Measurements from ENCODE around the gene PTGES. TPM values are rescaled to one million over a fixed set of nuclear protein-coding genes. Genes with fewer than 3 reads are reported as not detected.

The PTGES gene
- total and polyA plus RNA-seq, 2 donors (not counting 1 experiment from before 2014, with no cell fraction given): 9.6 to 13.3 TPM

DNA sequence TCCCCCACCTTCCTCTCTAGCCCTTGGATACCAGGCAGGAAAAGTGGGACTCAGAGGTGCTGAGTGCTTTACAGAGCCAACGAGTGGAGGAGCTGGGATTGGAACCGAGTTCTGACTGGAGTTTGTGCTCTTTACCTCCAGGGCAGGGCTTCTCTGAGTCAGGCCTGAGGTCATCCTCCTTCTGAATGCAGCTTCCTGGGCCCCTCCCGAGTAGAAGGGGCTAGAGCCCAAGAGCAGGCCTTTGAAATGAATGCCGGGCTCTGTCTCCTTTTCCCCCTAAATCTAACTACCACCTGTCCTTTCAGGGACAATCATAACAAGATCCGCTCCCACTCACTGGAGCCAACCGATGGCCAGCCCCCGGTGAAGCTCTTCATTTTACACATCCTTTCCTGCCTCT is 12.7 kb downstream of the PTGES start:
- Histone ChIP-seq H3K4me3 (replicated peaks in 1 of 4; ENCODE audit: control extremely low read depth in 1 of 4, insufficient read depth in 1 of 4, low read depth in 3 of 4, low read length in 4 of 4) (no peak overlapping the region), H3K9ac (ENCODE audit: insufficient read depth, low read length) (no peak overlapping the region), H3K79me2 (ENCODE audit: control insufficient read depth, insufficient read depth, low read length) (no peaks in the 10 kb centered on the region), H3K27me3 (ENCODE audit: control insufficient read depth, insufficient read depth, low read length) (peaks cover 2% of the 10 kb centered on the region), H3K36me3 (ENCODE audit: control insufficient read depth, insufficient read depth, low read length) (no peaks in the 10 kb centered on the region), H2AFZ (ENCODE audit: low read length) (no peak overlapping the region), H3K4me2 (ENCODE audit: extremely low read depth, insufficient read depth, low read length) (no peak overlapping the region), H3K4me1 (ENCODE audit: control insufficient read depth, extremely low read depth, insufficient read depth, low read length) (no peaks in the 10 kb centered on the region), H3K27ac (ENCODE audit: insufficient read depth, low read length) (no peak overlapping the region), H3K9me3 (ENCODE audit: control insufficient read depth, insufficient read depth, low read depth, low read length) (no peaks in the 10 kb centered on the region), H4K20me1 (ENCODE audit: control insufficient read depth, extremely low read depth, insufficient read depth, low read length) (no peaks in the 10 kb centered on the region)
- TF ChIP-seq EZH2 (IDR thresholded peaks at IDR 0.05; ENCODE audit: low read length, missing control alignments): no peak
- TF ChIP-seq, protein P1, sequence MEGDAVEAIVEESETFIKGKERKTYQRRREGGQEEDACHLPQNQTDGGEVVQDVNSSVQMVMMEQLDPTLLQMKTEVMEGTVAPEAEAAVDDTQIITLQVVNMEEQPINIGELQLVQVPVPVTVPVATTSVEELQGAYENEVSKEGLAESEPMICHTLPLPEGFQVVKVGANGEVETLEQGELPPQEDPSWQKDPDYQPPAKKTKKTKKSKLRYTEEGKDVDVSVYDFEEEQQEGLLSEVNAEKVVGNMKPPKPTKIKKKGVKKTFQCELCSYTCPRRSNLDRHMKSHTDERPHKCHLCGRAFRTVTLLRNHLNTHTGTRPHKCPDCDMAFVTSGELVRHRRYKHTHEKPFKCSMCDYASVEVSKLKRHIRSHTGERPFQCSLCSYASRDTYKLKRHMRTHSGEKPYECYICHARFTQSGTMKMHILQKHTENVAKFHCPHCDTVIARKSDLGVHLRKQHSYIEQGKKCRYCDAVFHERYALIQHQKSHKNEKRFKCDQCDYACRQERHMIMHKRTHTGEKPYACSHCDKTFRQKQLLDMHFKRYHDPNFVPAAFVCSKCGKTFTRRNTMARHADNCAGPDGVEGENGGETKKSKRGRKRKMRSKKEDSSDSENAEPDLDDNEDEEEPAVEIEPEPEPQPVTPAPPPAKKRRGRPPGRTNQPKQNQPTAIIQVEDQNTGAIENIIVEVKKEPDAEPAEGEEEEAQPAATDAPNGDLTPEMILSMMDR (conservative IDR thresholded peaks at IDR 0.05 in 1 of 2, IDR thresholded peaks at IDR 0.05 in 1 of 2; ENCODE audit: low read depth in 1 of 2, low read length in 2 of 2): no peak
- DNase-seq (ENCODE audit: low read depth in 2 of 2): no peak

DNA sequence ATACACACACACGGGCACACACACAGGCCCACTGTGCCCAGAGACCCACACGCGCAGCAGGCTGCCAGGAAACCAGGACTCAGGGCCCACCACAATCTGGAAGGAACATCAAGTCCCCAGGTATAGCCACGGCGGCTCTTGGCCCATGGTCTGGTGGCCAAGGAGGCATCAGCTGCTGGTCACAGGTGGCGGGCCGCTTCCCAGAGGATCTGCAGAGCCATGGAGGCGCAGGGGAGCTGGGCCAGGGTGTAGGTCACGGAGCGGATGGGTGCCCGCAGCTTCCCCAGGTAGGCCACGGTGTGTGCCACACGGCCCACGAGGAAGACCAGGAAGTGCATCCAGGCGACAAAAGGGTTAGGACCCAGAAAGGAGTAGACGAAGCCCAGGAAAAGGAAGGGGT is 13.4 kb downstream of the PTGES start:
- Histone ChIP-seq H3K4me3 (replicated peaks in 1 of 4; ENCODE audit: control extremely low read depth in 1 of 4, insufficient read depth in 1 of 4, low read depth in 3 of 4, low read length in 4 of 4) (no peak overlapping the region), H3K4me2 (ENCODE audit: extremely low read depth, insufficient read depth, low read length) (no peak overlapping the region), H3K27me3 (ENCODE audit: control insufficient read depth, insufficient read depth, low read length) (peaks cover 2% of the 10 kb centered on the region), H3K9me3 (ENCODE audit: control insufficient read depth, insufficient read depth, low read depth, low read length) (no peaks in the 10 kb centered on the region), H4K20me1 (ENCODE audit: control insufficient read depth, extremely low read depth, insufficient read depth, low read length) (no peaks in the 10 kb centered on the region), H3K79me2 (ENCODE audit: control insufficient read depth, insufficient read depth, low read length) (no peaks in the 10 kb centered on the region), H3K9ac (ENCODE audit: insufficient read depth, low read length) (no peak overlapping the region), H2AFZ (ENCODE audit: low read length) (no peak overlapping the region), H3K27ac (ENCODE audit: insufficient read depth, low read length) (no peak overlapping the region), H3K4me1 (ENCODE audit: control insufficient read depth, extremely low read depth, insufficient read depth, low read length) (no peaks in the 10 kb centered on the region), H3K36me3 (ENCODE audit: control insufficient read depth, insufficient read depth, low read length) (no peaks in the 10 kb centered on the region)
- DNase-seq (ENCODE audit: low read depth in 2 of 2): no peak
- no peak for TF ChIP-seq EZH2 (IDR thresholded peaks at IDR 0.05; ENCODE audit: low read length, missing control alignments)

DNA sequence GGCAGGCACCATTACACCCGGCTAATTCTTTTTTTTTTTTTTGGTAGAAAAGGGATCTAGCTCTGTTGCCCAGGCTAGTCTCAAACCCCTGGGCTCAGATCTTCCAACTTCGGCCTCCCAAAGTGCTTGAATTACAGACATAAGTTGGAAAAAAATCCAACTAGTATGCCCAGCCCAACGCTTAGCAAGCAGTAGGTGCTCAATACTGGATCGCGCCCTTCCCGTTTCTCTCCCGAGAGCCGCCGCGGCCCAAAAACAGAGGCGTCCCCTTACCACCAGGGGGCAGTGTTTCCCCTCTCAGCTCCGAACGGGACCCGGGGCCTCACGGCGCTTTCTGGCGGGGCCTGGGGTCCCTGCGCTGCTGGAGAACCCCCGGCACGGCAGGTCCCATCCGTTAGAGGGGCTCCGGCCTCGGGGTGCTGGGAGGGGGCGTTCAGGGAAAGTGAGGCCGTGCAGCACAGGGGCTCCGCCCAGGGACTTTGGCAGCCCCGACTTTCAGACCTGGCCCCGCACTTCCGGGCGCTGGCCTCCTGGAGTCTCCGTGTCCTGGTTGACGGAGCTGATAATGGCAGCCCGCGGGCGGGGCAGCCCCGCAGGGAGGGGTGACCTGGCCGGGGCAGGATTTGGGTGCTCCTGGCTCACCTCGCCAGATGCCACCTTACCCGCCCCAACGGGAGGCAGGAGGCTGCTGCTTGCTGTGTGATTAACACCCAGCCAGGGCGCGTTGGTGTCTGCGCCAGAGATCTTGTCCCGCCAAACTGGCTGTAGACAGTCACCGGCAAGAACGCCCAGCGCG is 15.2 kb downstream of the PTGES start:
- H3K27ac ChIP-seq (ENCODE audit: insufficient read depth, low read length): peak overlapping the region; percentile 38
- no peaks in the 10 kb centered on the region for H3K79me2 ChIP-seq (ENCODE audit: control insufficient read depth, insufficient read depth, low read length)
- H2AFZ ChIP-seq (ENCODE audit: low read length): peak overlapping the region; percentile 60
- no peaks in the 10 kb centered on the region for H3K4me1 ChIP-seq (ENCODE audit: control insufficient read depth, extremely low read depth, insufficient read depth, low read length)
- peak overlapping the region; percentile 28 to 59 (median 37) for H3K4me3 ChIP-seq (replicated peaks in 1 of 4; ENCODE audit: control extremely low read depth in 1 of 4, insufficient read depth in 1 of 4, low read depth in 3 of 4, low read length in 4 of 4)
- H4K20me1 ChIP-seq (ENCODE audit: control insufficient read depth, extremely low read depth, insufficient read depth, low read length): no peaks in the 10 kb centered on the region
- H3K36me3 ChIP-seq (ENCODE audit: control insufficient read depth, insufficient read depth, low read length): no peaks in the 10 kb centered on the region
- H3K9me3 ChIP-seq (ENCODE audit: control insufficient read depth, insufficient read depth, low read depth, low read length): no peaks in the 10 kb centered on the region
- peak; percentile 43 to 70 for DNase-seq (ENCODE audit: low read depth in 2 of 2)
- no peak for TF ChIP-seq EZH2 (IDR thresholded peaks at IDR 0.05; ENCODE audit: low read length, missing control alignments)
- TF ChIP-seq, protein P1 (conservative IDR thresholded peaks at IDR 0.05 in 1 of 2, IDR thresholded peaks at IDR 0.05 in 1 of 2; ENCODE audit: low read depth in 1 of 2, low read length in 2 of 2): peak; percentile 86 to 90
- peak overlapping the region; percentile 72 for H3K4me2 ChIP-seq (ENCODE audit: extremely low read depth, insufficient read depth, low read length)
- peak overlapping the region; percentile 76 for H3K9ac ChIP-seq (ENCODE audit: insufficient read depth, low read length)
- no peaks in the 10 kb centered on the region for H3K27me3 ChIP-seq (ENCODE audit: control insufficient read depth, insufficient read depth, low read length)

Data from fibroblast of lung (primary cell).